Cardiac fibroblast (primary cell): Measurements from ENCODE around the gene MRGPRF.

Experiments used
- DNase-seq, 2 donors: peaks; one replicate each; pipeline versions ENCODE4 v3.0.0 to v3.0.0-alpha.2; 2010; ENCODE audit warnings: low read depth in 2 of 2
- H3K4me3 ChIP-seq, 2 donors: replicated peaks in 1 of 2; 1 replicate in 1 of 2; 2 replicates in 1 of 2; pipeline ENCODE4 v1.5.1; 2011; ENCODE audit warnings: low read depth in 2 of 2, low read length in 2 of 2, mild to moderate bottlenecking in 2 of 2, moderate library complexity in 1 of 2
- TF ChIP-seq, protein P1 (sequence below): IDR thresholded peaks from one replicate; pipeline ENCODE4 v1.5.1; 2011; ENCODE audit warnings: low read depth, mild to moderate bottlenecking, low read length, inconsistent platforms

MRGPRF gene

DNA sequence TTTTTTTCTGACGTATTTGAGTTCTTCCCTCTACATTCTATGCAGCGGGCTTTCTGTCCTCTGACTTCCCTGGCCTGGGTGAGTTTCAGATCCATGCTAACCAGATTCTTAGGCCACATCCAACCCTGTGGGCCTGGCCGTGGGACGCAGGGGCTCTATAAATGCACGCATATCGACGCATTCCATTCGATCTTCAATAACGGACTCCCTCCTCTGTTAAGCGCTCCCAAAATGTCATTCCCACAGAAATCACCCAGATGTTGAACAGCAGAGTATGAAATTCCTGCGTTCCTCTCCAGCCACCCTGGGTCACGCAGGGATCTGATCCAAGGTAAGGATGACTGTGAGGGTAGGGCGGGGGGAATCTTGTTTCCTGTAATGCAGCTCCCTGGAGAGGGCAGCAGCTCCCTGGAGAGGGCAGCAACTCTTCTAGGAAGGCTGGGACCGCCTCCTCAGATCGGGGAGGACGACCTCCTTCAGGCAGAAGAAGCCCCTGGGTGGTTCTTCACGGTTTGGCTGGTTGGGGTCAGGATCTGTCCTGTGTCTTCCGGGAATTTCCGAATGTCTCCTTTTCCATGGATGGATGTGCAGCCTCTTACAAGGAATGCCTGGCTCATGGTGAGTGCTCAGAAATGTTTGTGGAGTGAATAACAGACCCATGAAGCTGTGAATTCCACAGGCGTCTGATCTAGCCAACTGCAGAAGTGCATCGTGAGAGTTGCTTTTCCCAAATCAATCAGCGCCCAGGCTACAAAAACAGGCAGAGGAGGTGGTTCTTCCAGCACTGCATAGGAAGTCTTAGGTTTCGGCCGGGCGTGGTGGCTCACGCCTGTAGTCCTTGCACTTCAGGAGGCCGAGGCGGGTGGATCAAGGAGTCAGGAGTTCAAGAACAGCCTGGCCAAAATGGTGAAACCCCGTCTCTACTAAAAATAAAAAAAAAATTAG is 44.5 kb downstream of the MRGPRF start:
- TF ChIP-seq, protein P1, sequence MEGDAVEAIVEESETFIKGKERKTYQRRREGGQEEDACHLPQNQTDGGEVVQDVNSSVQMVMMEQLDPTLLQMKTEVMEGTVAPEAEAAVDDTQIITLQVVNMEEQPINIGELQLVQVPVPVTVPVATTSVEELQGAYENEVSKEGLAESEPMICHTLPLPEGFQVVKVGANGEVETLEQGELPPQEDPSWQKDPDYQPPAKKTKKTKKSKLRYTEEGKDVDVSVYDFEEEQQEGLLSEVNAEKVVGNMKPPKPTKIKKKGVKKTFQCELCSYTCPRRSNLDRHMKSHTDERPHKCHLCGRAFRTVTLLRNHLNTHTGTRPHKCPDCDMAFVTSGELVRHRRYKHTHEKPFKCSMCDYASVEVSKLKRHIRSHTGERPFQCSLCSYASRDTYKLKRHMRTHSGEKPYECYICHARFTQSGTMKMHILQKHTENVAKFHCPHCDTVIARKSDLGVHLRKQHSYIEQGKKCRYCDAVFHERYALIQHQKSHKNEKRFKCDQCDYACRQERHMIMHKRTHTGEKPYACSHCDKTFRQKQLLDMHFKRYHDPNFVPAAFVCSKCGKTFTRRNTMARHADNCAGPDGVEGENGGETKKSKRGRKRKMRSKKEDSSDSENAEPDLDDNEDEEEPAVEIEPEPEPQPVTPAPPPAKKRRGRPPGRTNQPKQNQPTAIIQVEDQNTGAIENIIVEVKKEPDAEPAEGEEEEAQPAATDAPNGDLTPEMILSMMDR: no peak
- no peak for DNase-seq

GRCh38 chr11:68966894-68967780 is 45.9 kb downstream of the MRGPRF start:
- DNase-seq: no peak
- TF ChIP-seq, protein P1: no peak
- H3K4me3 ChIP-seq: no peak overlapping the region

More for the DNA sequence above, 44.5 kb downstream of the MRGPRF start:
- H3K4me3 ChIP-seq: no peak overlapping the region

DNA sequence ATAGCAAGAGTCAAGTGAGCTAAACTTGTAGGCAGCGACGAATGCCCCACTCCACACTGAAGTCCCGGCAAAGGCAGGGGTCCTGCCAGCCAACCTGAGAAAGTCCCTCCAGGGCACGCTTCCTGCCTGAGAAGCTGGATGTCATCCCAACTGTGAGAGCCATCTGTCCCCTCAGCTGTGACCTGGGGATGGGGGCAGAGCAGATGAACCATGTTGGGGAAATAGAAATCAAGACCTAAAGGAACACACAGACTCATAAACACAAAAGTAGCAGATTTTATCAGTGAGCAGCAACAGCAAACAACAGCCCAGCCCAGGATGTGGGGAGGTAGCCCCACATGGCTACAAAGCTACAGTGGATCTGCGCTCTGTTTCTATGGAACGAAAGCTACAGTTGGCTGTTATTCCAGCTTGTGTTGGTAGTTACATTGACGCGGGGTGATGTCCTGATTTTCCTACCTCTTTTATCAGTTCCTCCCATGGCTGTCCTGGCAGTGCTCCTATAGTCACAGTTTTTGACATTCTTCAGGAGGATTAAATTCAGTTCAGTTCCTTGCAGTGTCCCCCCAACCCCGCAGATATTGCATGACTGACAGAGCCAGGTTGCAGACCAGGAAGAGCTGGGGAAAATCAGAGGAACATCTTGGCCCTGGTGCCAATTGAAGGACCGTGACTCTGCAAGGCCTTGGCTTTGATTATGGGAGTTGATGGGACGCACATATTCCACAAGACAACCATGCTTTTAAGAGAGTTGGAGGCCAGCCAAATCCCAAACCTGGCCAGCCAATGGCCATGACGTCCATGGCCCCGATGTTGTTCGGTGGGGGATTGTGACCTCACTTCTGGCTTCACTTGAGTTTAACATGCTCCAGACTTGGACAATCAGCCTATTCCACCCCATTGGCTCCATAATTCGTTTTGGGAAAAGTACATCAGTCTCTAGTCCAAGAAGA is 46.9 kb downstream of the MRGPRF start:
- TF ChIP-seq, protein P1: no peak
- H3K4me3 ChIP-seq: no peak overlapping the region
- DNase-seq: no peak

DNA sequence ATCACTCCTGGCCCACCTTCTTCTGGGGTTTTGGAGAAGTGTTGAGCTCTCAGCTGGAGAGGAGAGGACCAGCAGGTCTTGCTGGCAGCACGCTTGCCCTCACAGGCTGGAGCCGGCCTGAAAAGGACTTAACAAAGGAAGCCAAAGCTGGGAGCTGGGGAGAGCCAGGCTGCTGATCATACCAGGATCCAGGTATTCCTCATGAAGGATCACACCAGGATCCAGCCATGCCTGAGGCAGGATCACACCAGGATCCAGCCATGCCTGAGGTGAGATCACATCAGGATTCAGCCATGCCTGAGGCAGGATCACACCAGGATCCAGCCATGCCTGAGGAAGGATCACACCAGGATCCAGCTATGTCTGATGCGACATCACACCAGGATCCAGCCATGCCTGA is 49.3 kb downstream of the MRGPRF start:
- no peak for DNase-seq
- TF ChIP-seq, protein P1: no peak
- no peak overlapping the region for H3K4me3 ChIP-seq

- H3K4me3 ChIP-seq: no peak overlapping the region
- no peak for DNase-seq
- TF ChIP-seq, protein P1: no peak
Measured at GRCh38 chr11:68962527-68963250, 50.4 kb downstream of the MRGPRF start.
